ENCODE results near the gene ARHGAP22.

ARHGAP22 gene

GRCh38 chr10:48536156-48536500 is 68.7 kb downstream of the ARHGAP22 start:
- DNase-seq (ENCODE audit: low read depth in 2 of 3, low spot score in 1 of 3) = no peak

GRCh38 chr10:48535416-48536155 is 69.3 kb downstream of the ARHGAP22 start:
- DNase-seq (ENCODE audit: low read depth in 2 of 3, low spot score in 1 of 3) = no peak

GRCh38 chr10:48533951-48534720 is 70.7 kb downstream of the ARHGAP22 start:
- DNase-seq (ENCODE audit: low read depth in 2 of 3, low spot score in 1 of 3) = no peak

GRCh38 chr10:48533540-48533939 is 71.3 kb downstream of the ARHGAP22 start:
- DNase-seq (ENCODE audit: low read depth in 2 of 3, low spot score in 1 of 3) = no peak

GRCh38 chr10:48531486-48531885 is 73.4 kb downstream of the ARHGAP22 start:
- no peak for DNase-seq (ENCODE audit: low read depth in 2 of 3, low spot score in 1 of 3)

- no peak for DNase-seq (ENCODE audit: low read depth in 2 of 3, low spot score in 1 of 3)
Observed at GRCh38 chr10:48529331-48529730, 75.5 kb downstream of the ARHGAP22 start.

- DNase-seq (ENCODE audit: low read depth in 2 of 3, low spot score in 1 of 3) = no peak
Observed at GRCh38 chr10:48527756-48528155, 77.1 kb downstream of the ARHGAP22 start.

- no peak for DNase-seq (ENCODE audit: low read depth in 2 of 3, low spot score in 1 of 3)
Observed at GRCh38 chr10:48526846-48527505, 77.9 kb downstream of the ARHGAP22 start.

GRCh38 chr10:48526011-48526821 is 78.7 kb downstream of the ARHGAP22 start:
- DNase-seq (ENCODE audit: low read depth in 2 of 3, low spot score in 1 of 3) = no peak

- DNase-seq (ENCODE audit: low read depth in 2 of 3, low spot score in 1 of 3) = no peak
Observed at GRCh38 chr10:48525113-48525512, 79.8 kb downstream of the ARHGAP22 start.

- DNase-seq (ENCODE audit: low read depth in 2 of 3, low spot score in 1 of 3) = peak in 1 of 3 donors; percentile 16
Observed at GRCh38 chr10:48523820-48524758, 80.8 kb downstream of the ARHGAP22 start.

GRCh38 chr10:48523212-48523819 is 81.6 kb downstream of the ARHGAP22 start:
- DNase-seq (ENCODE audit: low read depth in 2 of 3, low spot score in 1 of 3) = no peak

- no peak for DNase-seq (ENCODE audit: low read depth in 2 of 3, low spot score in 1 of 3)
Observed at GRCh38 chr10:48522011-48522765, 82.7 kb downstream of the ARHGAP22 start.

- DNase-seq (ENCODE audit: low read depth in 2 of 3, low spot score in 1 of 3) = no peak
Observed at GRCh38 chr10:48520594-48520993, 84.3 kb downstream of the ARHGAP22 start.

GRCh38 chr10:48520184-48520506 is 84.7 kb downstream of the ARHGAP22 start:
- no peak for DNase-seq (ENCODE audit: low read depth in 2 of 3, low spot score in 1 of 3)

- DNase-seq (ENCODE audit: low read depth in 2 of 3, low spot score in 1 of 3) = no peak
Observed at GRCh38 chr10:48519481-48520183, 85.2 kb downstream of the ARHGAP22 start.

GRCh38 chr10:48518986-48519385 is 85.9 kb downstream of the ARHGAP22 start:
- no peak for DNase-seq (ENCODE audit: low read depth in 2 of 3, low spot score in 1 of 3)

Measured in stimulated activated CD4-positive, alpha-beta T cell treated with anti-CD3 and anti-CD28 coated beads, Interleukin-12 subunit alpha, Interleukin-12 subunit beta, amount 100 ng/mL, for 48 hours (primary cell).